ENCODE data around the gene ZNF507. TPM values are rescaled to one million over a fixed set of nuclear protein-coding genes. Genes with fewer than 3 reads are reported as not detected.

ZNF507 gene
- total and polyA plus RNA-seq, 9 of the 15 experiments (the other 6 are each of a cell fraction or from before 2014, with no cell fraction given): 2.9 to 25.0 (median 10.4) TPM

- no peak for TF ChIP-seq BRCA1 (IDR thresholded peaks at IDR 0.05)
- TF ChIP-seq BRCA1 (CRISPR knock-in tag; IDR thresholded peaks at IDR 0.05): no peak
- no peak for TF ChIP-seq ZNF780A (CRISPR knock-in tag; IDR thresholded peaks at IDR 0.05)
- peak; percentile 48 for TF ChIP-seq CHD1 (IDR thresholded peaks at IDR 0.05; ENCODE audit: low read length)
- TF ChIP-seq, protein P1, sequence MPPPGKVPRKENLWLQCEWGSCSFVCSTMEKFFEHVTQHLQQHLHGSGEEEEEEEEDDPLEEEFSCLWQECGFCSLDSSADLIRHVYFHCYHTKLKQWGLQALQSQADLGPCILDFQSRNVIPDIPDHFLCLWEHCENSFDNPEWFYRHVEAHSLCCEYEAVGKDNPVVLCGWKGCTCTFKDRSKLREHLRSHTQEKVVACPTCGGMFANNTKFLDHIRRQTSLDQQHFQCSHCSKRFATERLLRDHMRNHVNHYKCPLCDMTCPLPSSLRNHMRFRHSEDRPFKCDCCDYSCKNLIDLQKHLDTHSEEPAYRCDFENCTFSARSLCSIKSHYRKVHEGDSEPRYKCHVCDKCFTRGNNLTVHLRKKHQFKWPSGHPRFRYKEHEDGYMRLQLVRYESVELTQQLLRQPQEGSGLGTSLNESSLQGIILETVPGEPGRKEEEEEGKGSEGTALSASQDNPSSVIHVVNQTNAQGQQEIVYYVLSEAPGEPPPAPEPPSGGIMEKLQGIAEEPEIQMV (tag; conservative IDR thresholded peaks at IDR 0.05; ENCODE audit: low read depth): no peak
- TF ChIP-seq ZNF140 (CRISPR knock-in tag; IDR thresholded peaks at IDR 0.05): no peak
- no peak; a peak in 1 of 4 replicates for TF ChIP-seq ZNF639 (CRISPR knock-in tag; conservative IDR thresholded peaks at IDR 0.05 in 1 of 2, IDR thresholded peaks at IDR 0.05 in 1 of 2)
- TF ChIP-seq, protein P2, sequence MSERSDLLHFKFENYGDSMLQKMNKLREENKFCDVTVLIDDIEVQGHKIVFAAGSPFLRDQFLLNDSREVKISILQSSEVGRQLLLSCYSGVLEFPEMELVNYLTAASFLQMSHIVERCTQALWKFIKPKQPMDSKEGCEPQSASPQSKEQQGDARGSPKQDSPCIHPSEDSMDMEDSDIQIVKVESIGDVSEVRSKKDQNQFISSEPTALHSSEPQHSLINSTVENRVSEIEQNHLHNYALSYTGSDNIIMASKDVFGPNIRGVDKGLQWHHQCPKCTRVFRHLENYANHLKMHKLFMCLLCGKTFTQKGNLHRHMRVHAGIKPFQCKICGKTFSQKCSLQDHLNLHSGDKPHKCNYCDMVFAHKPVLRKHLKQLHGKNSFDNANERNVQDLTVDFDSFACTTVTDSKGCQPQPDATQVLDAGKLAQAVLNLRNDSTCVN (CRISPR knock-in tag; IDR thresholded peaks at IDR 0.05): no peak
- TF ChIP-seq TARDBP (IDR thresholded peaks at IDR 0.05): no peak
- no peak for TF ChIP-seq ZBTB1 (CRISPR knock-in tag; IDR thresholded peaks at IDR 0.05; ENCODE audit: borderline replicate concordance, low read depth)
- 0 out of 2 replicates have a peak, but pooled peaks have one; percentile 37 for TF ChIP-seq PREB (CRISPR knock-in tag; IDR thresholded peaks at IDR 0.05)
- peak; percentile 79 for TF ChIP-seq ZNF121 (CRISPR knock-in tag; conservative IDR thresholded peaks at IDR 0.05)
- TF ChIP-seq BCOR (IDR thresholded peaks at IDR 0.05): 0 out of 2 replicates have a peak, but pooled peaks have one; percentile 10
- TF ChIP-seq EZH2 (IDR thresholded peaks at IDR 0.05; ENCODE audit: borderline replicate concordance, low read depth, low read length): no peak
- TF ChIP-seq ZNF699 (CRISPR knock-in tag; IDR thresholded peaks at IDR 0.05; ENCODE audit: insufficient replicate concordance): no peak
- TF ChIP-seq CBFB (CRISPR knock-in tag; IDR thresholded peaks at IDR 0.05): no peak
- TF ChIP-seq TAF9B (IDR thresholded peaks at IDR 0.05; ENCODE audit: partially characterized antibody): no peak
- TF ChIP-seq FOXK2 (conservative IDR thresholded peaks at IDR 0.05 in 1 of 2, IDR thresholded peaks at IDR 0.05 in 1 of 2; ENCODE audit: low read depth in 2 of 2): 0 out of 4 replicates have a peak, but pooled peaks of 1 of the 2 experiments have one; percentile 15
- TF ChIP-seq NFIX (CRISPR knock-in tag; IDR thresholded peaks at IDR 0.05; ENCODE audit: low read depth): no peak
- TF ChIP-seq HDAC8 (tag; IDR thresholded peaks at IDR 0.05): no peak
- TF ChIP-seq KDM5B (IDR thresholded peaks at IDR 0.05; ENCODE audit: insufficient replicate concordance, low read depth, low read length): peak; percentile 14
Observed at GRCh38 chr19:32406161-32407003, 61.0 kb downstream of the ZNF507 start (continued).
